Liver (tissue), 3 donors: ENCODE data around the gene KRT26.

Source experiments
- CTCF ChIP-seq: fragments of 150-350 bp; IDR thresholded peaks from 2 replicates; pipeline ENCODE4 v1.5.1; 2017; ENCODE audit warnings: improper control_type of control experiment, low read depth, low read length; ENCODE audit not compliant: missing input control
- FOXA1 ChIP-seq: IDR thresholded peaks from 2 replicates; pipeline ENCODE4 v1.6.1; 2016; ENCODE audit warnings: antibody characterized with exemption
- GABPA ChIP-seq, 2 donors: IDR thresholded peaks in 1 of 2; conservative IDR thresholded peaks in 1 of 2; 2 replicates each; pipeline ENCODE4 v1.6.1; 2016; ENCODE audit warnings: antibody characterized with exemption in 2 of 2, mild to moderate bottlenecking in 1 of 2, moderate library complexity in 1 of 2
- TAF1 ChIP-seq: conservative IDR thresholded peaks from 2 replicates; pipeline ENCODE4 v1.6.1; 2016; ENCODE audit warnings: antibody characterized with exemption, mild to moderate bottlenecking
- donor health status: healthy.
- donor health status: healthy.

DNA sequence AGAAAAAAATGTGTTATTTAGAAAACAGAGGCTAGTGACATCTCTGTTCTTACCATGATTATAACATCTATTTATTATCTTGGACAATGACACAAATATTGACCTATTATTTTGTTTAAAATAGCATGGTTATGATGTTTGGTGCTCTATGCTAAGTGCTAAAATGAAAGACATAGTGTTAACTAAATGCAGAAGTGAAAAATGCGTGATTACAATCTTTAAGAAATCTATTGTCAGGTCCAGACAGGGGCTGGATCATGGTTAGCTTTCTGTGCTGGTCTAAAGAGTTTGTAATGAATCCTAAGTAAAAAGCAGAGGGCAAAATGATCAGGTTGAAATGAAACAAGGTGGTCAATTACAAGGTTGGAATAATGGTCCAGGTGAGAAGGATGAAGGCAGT, 28.4 kb upstream of the KRT26 start:
- TF ChIP-seq GABPA (IDR thresholded peaks at IDR 0.05 in 1 of 2, conservative IDR thresholded peaks at IDR 0.05 in 1 of 2) (no peak), CTCF (no peak), TAF1 (no peak), FOXA1 (no peak)
